ENCODE data around the gene KCTD1.

KCTD1 gene

GRCh38 chr18:26414901-26415440, 133.4 kb downstream of the KCTD1 start:
- Mint-ChIP-seq H3K4me3 (no peak overlapping the region), H3K36me3 (no peaks in the 10 kb centered on the region), H3K9me3 (no peaks in the 10 kb centered on the region), H3K4me1 (no peaks in the 10 kb centered on the region), H3K27me3 (no peaks in the 10 kb centered on the region), H3K27ac (no peak overlapping the region)
- CTCF ChIA-PET: no interaction called here
- DNase-seq: no peak

GRCh38 chr18:26409091-26409490, 139.3 kb downstream of the KCTD1 start:
- H3K4me3 Mint-ChIP-seq: no peak overlapping the region
- CTCF ChIA-PET: no interaction called here
- no peaks in the 10 kb centered on the region for H3K27me3 Mint-ChIP-seq
- H3K4me1 Mint-ChIP-seq: no peaks in the 10 kb centered on the region
- H3K36me3 Mint-ChIP-seq: no peaks in the 10 kb centered on the region
- DNase-seq: no peak
- H3K9me3 Mint-ChIP-seq: no peaks in the 10 kb centered on the region
- H3K27ac Mint-ChIP-seq: no peak overlapping the region

GRCh38 chr18:26407736-26408601, 140.4 kb downstream of the KCTD1 start:
- H3K9me3 Mint-ChIP-seq: no peaks in the 10 kb centered on the region
- H3K27ac Mint-ChIP-seq: no peak overlapping the region
- CTCF ChIA-PET: no interaction called here
- no peak for DNase-seq
- H3K36me3 Mint-ChIP-seq: no peaks in the 10 kb centered on the region
- H3K27me3 Mint-ChIP-seq: no peaks in the 10 kb centered on the region
- no peak overlapping the region for H3K4me3 Mint-ChIP-seq
- H3K4me1 Mint-ChIP-seq: no peaks in the 10 kb centered on the region

- H3K9me3 Mint-ChIP-seq: no peaks in the 10 kb centered on the region
- H3K27me3 Mint-ChIP-seq: no peaks in the 10 kb centered on the region
- CTCF ChIA-PET: interaction anchor here (0.6 kb wide), 1 partner anchor 784 kb away, joined by 3 read pairs; no protein-coding TSS in a partner anchor
- H3K36me3 Mint-ChIP-seq: no peaks in the 10 kb centered on the region
- DNase-seq: no peak
- no peaks in the 10 kb centered on the region for H3K4me1 Mint-ChIP-seq
- H3K4me3 Mint-ChIP-seq: no peak overlapping the region
- no peak overlapping the region for H3K27ac Mint-ChIP-seq
These were observed 141.4 kb downstream of the KCTD1 start for GRCh38 chr18:26406854-26407517.

- Mint-ChIP-seq H3K9me3 (no peaks in the 10 kb centered on the region), H3K27me3 (no peaks in the 10 kb centered on the region)
- CTCF ChIA-PET: interaction anchor here (0.6 kb wide), 1 partner anchor 785 kb away, joined by 3 read pairs; no protein-coding TSS in a partner anchor
These were observed 142.0 kb downstream of the KCTD1 start for GRCh38 chr18:26406324-26406723.

GRCh38 chr18:26405190-26405801, 143.1 kb downstream of the KCTD1 start:
- no peak overlapping the region for H3K27ac Mint-ChIP-seq
- DNase-seq: no peak
- CTCF ChIA-PET: interaction anchor here (1.1 to 1.8 kb wide), 2 partner anchors 21 to 241 kb away, joined by 3 to 5 read pairs; no protein-coding TSS in a partner anchor

More at GRCh38 chr18:26406324-26406723, 142.0 kb downstream of the KCTD1 start:
- no peaks in the 10 kb centered on the region for H3K4me1 Mint-ChIP-seq
- DNase-seq: no peak
- no peak overlapping the region for H3K4me3 Mint-ChIP-seq
- no peaks in the 10 kb centered on the region for H3K36me3 Mint-ChIP-seq
- no peak overlapping the region for H3K27ac Mint-ChIP-seq

More at GRCh38 chr18:26405190-26405801, 143.1 kb downstream of the KCTD1 start:
- Mint-ChIP-seq H3K4me3 (no peak overlapping the region), H3K36me3 (no peaks in the 10 kb centered on the region), H3K4me1 (no peaks in the 10 kb centered on the region), H3K9me3 (no peaks in the 10 kb centered on the region), H3K27me3 (no peaks in the 10 kb centered on the region)

Data from activated naive CD4-positive, alpha-beta T cell treated with anti-CD3 and anti-CD28 coated beads, Interleukin-2, amount 10 ng/mL, durations not matched to agents 7 days and 5 days (primary cell).